NK-92 treated with Interleukin-12 subunit alpha and Interleukin-12 subunit beta, amount 100 ng/mL, for 24 hours (cell line): ENCODE measurements around the gene VWA3B.
"Not testable (repeated sequence)": the region's sequence is repeated elsewhere in the genome, so short reads cannot be mapped to it uniquely, and the experiment has no call there.

ENCODE experiments used
- DNase-seq: peaks from one replicate; lab custom pipeline; 2025; lab: John Stamatoyannopoulos, UW

The VWA3B gene

GRCh38 chr2:98086491-98087446, at the start of gene VWA3B:
Gene VWA3B (plus strand): TSS chr2:98087167. CDS start chr2:98093093, 5,926 bp downstream.
- DNase-seq: no peak

- no peak for DNase-seq
These were observed 49.8 kb upstream of the VWA3B start for GRCh38 chr2:98037206-98037605.

GRCh38 chr2:98037666-98038336, 49.2 kb upstream of the VWA3B start:
- no peak for DNase-seq

GRCh38 chr2:98039085-98039756, 47.7 kb upstream of the VWA3B start:
- no peak for DNase-seq

GRCh38 chr2:98040331-98040939, 46.5 kb upstream of the VWA3B start:
- no peak for DNase-seq

- no peak for DNase-seq
These were observed 43.9 kb upstream of the VWA3B start for GRCh38 chr2:98043101-98043500.

GRCh38 chr2:98044730-98045129, 42.2 kb upstream of the VWA3B start:
- DNase-seq: not testable (repeated sequence)

- DNase-seq: no peak
These were observed 36.9 kb upstream of the VWA3B start for GRCh38 chr2:98050070-98050469.

GRCh38 chr2:98058191-98058975, 28.6 kb upstream of the VWA3B start:
- no peak for DNase-seq

GRCh38 chr2:98060277-98060676, 26.7 kb upstream of the VWA3B start:
- no peak for DNase-seq

- no peak for DNase-seq
These were observed 23.6 kb upstream of the VWA3B start for GRCh38 chr2:98063291-98063854.

- no peak for DNase-seq
These were observed 21.2 kb upstream of the VWA3B start for GRCh38 chr2:98065808-98066207.

GRCh38 chr2:98067160-98067559, 19.8 kb upstream of the VWA3B start:
- DNase-seq: no peak

- no peak for DNase-seq
These were observed 16.9 kb upstream of the VWA3B start for GRCh38 chr2:98070081-98070480.

- DNase-seq: no peak
These were observed 14.5 kb upstream of the VWA3B start for GRCh38 chr2:98072442-98072841.

- no peak for DNase-seq
These were observed 8.3 kb upstream of the VWA3B start for GRCh38 chr2:98078701-98079100.

GRCh38 chr2:98084151-98084868, 2.7 kb upstream of the VWA3B start:
- DNase-seq: no peak

- DNase-seq: no peak
These were observed 2.1 kb upstream of the VWA3B start for GRCh38 chr2:98084869-98085238.

GRCh38 chr2:98085649-98086048, 1.3 kb upstream of the VWA3B start:
- no peak for DNase-seq

GRCh38 chr2:98087447-98088020, 567 bp downstream of the VWA3B start:
- DNase-seq: no peak
